Stimulated activated CD4-positive, alpha-beta T cell treated with anti-CD3 and anti-CD28 coated beads, TNF-alpha, amount 100 ng/mL, for 24 hours (primary cell): ENCODE results near the gene GPHN.
"Not testable (repeated sequence)": the region's sequence is repeated elsewhere in the genome, so short reads cannot be mapped to it uniquely, and the experiment has no call there.

Source experiments
- DNase-seq, 3 experiments: peaks; one replicate each; pipeline ENCODE4 v3.0.0-alpha.2; 2020; ENCODE audit warnings: low read depth in 3 of 3

Gene GPHN

DNA sequence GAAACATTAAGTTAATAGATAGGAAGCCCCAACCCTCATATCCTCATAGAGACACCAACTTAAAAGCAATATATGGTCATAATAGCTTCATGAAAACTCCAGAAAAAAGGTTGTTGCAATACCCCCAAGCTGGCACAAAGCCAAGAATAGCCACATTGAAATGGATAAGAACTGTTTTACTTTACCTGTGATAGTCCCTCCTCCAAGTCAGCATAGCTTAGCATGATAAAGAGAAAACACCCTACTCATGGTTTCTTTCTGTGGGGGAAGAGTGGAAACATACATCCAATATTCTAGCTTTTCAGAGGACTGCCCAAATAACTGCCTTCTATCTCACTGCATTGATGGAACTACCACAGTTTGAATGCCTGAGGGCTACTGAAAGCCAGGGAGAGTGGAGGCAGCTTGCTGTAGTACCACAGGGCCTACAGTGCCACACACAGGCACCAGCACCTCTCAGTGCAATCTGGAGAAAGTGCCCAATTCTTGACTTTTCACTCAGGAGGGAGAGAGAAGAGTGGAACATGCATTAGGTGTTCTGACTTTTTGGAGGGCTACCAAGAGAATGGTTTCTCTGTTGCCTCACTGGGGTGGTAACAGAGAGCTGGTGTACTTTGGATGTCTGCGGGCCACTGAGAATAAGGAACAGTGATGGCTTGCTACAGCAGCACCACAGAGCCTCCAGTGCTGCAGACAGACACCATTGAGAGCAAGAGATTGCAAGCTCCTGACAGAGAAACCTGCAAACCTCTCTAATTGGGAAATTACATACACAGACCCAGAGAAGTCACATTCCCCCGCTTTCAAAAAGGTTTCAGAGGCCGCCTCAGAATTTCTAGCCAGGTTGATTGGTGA lies 524.2 kb downstream of the GPHN start:
- no peak for DNase-seq

DNA sequence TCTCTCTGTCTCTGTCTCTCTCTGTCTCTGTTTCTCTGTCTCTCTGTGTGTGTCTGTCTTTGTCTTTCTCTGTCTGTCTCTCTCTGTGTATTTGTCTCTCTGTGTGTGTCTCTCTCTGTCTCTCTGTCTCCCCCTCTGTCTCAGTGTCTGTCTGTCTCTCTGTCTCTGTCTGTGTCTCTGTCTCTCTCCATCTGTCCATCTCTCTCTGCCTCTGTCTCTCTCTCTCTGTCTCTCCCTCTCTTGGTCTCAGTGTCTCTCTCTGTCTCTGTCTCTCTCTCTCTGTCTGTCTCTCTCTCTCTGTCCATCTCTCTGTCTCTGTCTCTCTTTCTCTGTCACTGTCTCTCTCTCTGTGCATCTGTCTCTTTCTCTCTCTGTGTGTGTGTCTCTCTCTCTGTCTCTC lies 537.5 kb downstream of the GPHN start:
- DNase-seq: no peak

DNA sequence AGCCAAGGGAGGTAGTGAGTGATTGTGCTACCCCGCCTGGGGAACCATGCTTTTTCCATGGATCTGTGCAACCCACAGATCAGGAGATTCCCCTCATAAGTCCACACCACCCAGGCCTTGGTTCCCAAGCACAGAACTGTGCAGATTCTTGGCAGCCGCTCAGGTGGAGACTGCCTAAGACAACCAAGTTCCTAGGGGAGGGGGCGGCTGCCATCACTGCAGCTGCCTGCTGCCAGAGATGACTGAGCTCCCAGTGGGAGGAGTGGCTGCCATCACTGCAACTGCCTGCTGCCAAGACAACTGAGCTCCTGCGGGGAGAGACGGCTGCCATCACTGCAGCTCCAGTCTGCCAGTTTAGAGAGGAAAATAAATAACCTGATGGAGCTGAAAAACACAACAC lies 542.9 kb downstream of the GPHN start:
- DNase-seq: no peak

DNA sequence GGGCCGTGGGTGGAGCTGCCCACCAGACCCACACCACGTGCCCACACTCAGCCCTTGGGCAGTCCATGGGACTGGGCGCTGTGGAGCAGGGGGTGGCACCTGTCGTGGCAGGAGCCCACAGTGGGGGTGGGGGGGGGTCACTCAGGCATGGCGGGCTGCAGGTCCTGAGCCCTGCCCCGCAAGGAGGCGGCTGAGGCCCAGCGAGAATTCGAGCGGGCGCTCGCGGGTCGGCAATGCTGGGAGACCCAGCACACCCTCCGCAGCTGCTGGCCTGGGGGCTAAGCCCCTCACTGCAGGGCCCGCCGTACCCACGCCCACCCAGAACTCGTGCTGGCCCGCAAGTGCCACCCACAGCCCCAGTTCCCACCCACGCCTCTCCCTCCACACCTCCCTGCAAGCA lies 548.7 kb downstream of the GPHN start:
- no peak for DNase-seq

DNA sequence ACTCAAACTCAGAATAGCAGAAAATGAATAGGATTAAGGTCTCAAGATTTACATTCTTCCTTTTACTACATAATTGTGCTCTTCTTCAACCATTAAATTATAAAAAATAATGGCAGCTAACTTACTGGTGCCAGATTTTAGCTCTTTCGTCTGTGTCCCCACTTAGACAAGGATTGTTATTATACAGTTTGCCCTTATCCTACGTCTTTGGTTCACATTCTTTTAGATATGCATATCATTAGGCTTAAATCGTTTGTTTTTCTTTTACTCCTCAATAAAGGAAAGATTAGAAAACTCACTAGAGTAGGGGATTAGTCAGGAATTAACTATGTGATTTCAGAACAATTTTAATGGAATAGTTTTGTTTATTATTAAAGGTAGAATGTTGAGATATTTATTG lies 551.6 kb downstream of the GPHN start:
- no peak for DNase-seq

DNA sequence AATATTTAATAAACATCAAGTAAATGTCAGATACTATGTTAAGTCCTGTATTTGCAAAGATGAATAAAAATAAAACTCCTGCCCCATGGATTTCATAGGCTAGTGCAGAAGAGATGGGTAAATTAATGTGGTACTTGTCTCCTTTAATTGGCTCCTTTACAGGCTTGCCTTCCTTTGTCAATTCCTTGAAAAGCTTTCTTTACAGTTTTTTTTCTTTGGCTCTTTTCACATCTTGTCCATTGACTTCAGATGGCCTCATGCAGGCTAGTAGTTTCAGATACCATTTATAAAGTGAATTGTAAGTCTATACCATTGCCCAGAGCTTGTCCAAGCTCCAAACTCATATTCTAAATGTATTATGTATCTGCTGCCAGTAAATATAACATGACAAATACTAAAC lies 552.6 kb downstream of the GPHN start:
- no peak for DNase-seq

DNA sequence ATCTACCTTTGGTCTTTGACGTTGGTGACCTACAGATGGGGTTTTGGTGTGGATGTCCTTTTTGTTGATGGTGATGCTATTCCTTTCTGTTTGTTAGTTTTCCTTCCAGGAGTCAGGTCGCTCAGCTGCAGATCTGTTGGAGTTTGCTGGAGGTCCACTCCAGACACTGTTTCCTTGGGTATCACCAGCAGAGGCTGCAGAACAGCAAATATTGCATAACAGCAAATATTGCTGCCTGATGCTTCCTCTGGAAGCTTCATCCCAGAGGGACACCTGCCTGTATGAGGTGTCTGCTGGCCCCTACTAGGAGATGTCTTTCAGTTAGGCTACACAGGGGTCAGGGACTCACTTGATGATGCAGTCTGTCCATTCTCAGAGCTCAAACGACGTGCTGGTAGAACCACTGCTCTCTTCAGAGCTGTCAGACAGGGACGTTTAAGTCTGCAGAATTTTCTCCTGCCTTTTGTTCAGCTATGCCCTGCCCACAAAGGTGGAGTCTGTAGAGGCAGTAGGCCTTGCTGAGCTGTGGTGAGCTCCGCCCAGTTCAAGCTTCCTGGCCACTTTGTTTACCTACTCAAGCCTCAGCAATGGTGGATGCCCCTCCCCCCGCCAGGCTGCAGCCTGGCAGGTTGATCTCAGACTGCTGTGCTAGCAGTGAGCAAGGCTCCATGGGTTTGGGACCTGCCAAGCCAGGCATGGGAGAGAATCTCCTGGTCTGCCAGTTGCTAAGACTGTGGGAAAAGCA lies 559.3 kb downstream of the GPHN start:
- DNase-seq: not testable (repeated sequence)

DNA sequence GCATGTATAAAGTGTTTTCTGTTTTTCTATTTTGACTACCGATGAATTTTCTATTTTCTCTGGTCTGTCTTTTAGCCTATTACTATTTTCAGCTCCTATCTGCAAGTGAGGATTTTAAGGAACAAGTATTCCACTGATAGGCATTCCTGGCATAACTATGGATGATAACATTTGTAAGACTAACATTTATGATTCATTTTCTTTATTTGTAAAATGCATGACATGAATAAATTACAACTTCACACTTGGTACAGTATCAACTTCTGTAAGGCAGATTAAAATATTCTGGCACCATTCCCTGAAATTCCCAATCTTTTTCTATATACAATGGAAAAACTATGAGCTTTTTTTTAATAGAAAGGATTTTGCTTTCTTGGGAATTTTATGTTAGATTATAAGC lies 560.3 kb downstream of the GPHN start:
- no peak for DNase-seq

DNA sequence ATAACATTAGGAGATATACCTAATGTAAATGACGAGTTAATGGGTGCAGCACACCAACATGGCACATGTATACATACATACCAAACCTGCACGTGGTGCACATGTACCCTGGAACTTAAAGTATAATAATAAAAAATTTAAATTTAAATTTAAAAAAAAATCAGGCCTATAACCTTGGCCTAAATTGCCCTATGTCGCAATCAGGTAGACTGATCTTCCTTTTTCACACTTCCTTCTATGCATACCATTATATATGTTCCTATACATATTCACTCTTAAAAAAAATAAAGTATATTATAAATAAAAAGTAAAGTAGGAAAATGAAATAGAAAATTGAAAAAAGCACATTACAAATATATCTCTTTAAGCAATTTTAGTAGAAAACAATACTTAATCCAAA lies 563.6 kb downstream of the GPHN start:
- DNase-seq: no peak

DNA sequence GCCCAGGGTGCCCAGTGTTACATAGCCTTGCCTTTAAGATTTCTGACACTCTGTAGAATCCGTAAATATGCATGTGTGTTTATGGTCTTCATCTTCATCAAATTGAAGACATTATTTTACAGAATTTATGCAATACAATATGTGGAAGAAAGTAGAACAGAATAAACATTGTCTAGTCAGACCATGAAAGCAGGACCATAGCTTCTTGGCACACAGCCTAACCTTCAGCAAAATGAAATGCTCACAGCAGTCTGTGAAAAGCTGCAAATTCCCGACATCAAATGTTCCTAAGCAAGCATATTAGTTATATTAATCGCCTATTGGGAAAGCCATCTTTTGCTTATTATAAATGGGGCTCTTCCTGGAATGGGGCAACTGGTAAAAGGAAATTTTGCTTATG lies 570.0 kb downstream of the GPHN start:
- DNase-seq: no peak

DNA sequence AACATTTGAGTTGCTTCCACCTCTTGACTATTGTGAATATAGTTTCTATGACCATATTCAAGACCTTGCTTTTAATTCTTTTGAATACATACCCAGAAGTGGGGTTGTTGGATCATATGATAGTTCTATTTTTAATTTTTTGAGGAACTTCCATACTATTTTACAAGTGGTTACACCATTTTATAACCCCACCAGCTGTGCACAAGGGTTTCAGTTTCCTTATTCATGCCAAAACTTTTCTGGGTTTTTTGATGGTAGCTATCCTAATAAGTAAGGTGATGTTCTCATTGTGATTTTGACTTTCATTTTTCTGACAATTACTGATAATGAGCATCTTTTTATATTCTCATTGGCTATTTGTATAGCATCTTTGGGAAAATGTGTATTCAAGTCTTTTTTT lies 571.9 kb downstream of the GPHN start:
- DNase-seq: no peak

DNA sequence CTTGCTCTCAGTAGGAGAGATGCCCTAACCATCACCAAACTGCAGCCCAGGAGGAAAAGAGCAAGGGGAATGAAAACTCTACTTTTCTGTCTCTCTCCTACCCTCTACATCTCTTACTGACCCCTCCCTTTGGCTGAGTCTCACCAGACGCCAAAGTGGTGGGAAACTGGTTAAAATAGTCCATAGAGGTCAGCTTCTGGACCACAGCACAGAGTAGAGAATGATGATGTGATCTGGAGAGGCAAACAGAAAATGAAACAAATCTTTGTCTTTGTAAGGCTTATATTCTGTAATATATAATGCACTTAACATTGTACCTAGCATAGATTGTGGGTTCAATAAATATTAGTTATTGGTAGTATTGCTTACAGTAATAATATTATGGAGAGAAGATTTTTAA lies 600.3 kb downstream of the GPHN start:
- no peak for DNase-seq

DNA sequence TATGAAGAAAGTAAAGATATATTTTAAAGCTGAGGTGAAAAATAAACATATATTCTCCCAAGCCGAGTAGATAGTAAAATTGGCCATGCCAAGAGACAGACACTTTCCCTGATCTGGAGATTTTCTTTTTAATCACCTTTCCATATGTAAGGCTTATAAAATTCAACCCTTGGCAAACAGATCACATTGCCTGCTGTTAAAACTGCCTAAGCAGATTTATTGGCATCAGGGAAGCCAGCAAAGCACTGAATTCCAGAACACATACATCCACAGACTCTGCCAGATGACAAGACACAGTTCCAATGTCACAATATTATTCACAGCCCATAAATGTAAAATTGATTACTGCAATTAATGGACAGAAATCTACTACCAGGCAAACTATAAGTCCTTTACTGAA lies 603.1 kb downstream of the GPHN start:
- no peak for DNase-seq

DNA sequence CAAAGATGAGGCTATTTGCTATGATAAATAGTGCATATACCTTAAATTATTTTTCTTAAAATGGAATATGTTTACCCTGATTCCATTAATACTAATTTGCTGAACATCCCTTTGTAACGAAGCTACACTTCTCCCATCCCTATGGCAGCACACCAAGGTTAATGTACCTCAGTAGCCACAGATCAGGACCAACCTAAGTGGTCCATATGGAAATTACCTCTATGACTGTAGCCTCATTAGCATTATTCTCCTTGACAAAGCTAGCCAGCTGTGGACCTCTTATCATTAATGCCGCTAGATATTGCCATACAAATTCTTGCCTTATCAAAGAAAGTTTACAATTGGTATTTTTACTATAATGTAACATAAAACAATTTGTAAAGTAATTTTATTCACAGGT lies 604.4 kb downstream of the GPHN start:
- no peak for DNase-seq

DNA sequence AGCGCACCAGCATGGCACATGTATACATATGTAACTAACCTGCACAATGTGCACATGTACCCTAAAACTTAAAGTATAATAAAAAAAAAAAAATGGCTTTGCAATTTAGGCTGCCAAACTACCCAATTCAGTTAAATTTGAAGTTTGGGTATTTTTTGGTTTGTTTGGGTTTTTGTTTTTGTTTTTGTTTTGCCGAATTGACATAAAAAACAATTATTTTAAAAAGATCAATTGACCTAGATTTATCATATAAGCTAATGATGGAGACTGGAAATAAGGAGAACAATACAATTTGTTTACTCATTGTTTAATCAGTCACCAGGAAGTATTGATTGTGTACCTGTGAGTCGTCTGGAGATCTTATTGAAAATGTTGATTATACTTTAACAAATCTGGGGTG lies 619.2 kb downstream of the GPHN start:
- DNase-seq: no peak

DNA sequence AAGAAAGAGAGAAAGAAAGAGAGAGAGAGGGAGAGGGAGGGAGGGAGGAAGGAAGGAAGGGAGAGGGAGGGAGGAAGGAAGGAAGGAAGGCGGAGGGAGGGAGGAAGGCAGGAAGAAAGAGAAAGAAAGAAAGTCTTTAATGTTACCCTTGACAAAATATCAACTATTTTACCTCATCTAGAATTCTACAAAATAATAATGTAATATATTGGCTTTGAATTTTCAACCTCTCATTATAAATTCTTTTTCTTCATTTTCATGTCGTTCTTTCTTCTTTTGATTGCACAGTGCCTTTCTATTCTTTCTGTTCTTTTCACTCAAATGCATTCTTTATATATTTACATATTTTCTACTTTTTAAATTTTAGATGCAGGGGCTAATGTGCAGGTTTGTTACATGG lies 621.8 kb downstream of the GPHN start:
- DNase-seq: no peak

DNA sequence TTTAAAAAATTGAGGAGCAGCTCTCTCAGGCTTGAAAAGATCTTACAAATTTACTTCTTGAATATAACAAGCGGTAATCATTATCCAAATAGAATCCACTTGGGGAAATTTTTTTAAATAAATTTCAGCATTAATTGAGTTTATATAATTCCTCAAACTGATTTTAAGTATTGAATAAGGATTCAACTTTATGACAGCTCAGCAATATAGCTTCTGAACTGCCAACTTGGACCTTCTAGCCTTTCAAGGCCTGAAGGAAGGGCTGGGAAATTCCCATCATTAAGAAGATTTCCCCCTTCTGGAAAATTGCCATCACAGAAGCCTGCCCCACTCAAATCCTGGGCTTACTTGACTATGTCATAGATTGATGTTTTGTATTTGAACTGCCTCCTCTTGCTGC lies 623.7 kb downstream of the GPHN start:
- no peak for DNase-seq

DNA sequence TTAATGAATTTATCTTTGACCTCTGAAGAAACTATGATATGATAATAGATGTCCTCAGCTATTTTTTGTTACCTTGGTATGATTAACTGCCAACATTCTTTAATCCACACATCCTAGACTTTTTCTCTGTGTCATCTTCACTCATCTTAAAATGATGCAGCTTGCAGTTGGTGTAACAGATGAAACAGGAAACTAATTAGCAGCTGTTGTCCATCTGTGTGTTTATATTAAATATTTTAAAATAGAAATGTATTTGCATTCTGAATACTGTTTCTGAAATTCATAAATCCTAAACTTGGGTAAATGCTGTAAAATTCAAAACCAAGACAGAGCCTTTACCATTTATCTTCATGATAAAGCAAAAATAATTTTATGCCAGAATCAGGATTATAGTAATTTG lies 625.2 kb downstream of the GPHN start:
- no peak for DNase-seq

DNA sequence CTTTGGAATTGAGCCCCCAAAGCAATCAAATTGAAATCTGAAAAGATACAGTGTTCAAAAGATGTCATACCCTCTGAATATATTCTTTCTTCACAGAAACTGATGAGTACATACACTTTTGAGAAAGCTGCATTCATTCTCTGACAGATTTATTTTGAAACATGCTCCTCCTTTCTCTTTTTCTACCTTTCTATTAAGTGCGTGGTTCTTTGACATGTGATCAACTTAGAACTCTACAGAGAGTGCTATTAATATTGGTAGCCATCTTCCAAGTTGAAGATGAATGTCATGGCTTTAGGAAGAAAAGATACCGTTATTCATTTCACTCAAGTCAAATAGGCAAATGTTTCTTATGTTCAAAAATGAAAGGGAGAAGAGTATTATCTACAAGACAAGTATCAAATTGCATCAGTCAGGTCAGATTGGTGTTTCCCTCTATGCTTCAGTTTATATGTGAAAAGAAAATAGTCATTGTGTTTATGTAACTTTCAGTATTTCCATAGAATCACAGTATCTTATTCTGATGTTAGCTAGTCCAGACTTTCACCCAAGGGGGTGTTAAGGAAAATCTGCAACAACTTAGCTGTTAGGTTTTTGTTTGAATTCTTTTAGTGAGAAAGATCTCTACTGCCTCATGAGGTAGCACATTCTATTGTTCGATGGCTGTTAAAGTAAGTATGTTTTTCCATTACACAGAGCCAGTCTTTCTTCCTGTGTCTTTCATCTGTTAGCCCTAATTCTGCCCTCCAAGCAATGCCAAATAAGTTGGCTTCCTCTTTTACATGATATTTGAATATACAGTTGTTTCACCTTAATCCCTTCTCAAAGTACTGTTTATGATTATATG lies 625.9 kb downstream of the GPHN start:
- DNase-seq: no peak

DNA sequence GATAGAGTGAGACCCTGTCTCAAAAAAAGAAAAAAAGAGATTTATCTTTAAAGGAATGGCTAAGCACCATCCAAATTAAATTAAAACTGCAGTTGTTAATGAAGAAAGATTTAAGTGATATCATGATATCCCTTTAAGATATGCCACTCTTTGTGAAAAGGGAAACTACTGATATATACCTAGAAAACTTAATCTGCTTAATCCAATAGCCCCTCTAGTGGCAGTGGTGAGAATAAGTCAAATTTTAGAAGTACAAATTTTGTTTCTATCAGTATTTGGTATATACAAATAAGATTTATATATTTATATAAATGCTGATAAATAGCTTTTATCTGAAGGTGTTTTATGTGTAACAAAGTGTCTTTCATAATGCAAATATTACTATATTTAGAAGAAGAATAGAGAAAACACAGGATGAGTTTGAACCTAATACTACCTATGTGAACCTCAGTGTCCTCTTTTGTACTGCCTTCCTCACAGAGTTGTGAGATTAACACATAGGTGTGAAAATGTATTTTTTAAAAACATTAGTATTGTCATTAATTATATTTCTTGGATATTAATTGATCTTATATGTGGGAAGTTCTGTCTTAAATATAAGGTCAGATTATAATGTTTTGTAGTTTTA lies 629.9 kb downstream of the GPHN start:
- DNase-seq: no peak

DNA sequence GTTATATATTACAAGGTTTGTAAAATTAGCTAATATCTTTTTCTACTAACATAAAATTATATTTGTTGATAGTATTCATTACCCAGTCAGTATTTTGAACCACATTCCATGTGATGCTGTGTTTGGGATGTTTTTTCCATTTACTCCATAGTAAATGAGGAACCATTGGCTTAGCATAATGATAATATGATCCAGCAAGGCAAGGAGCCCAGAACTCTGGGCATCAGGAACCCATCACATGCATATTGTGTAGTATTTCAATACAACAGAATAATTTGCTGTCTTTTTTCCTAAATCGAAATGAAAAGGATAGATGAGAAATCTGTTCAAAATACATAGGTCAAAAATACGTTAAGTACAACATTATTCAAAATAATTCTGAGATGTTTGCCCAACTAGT lies 632.6 kb downstream of the GPHN start:
- DNase-seq: no peak
